HG03457 (cell line): ENCODE data around the gene DLL3.

Experiments used
- ATAC-seq: cut with Tn5 transposase; IDR thresholded peaks from one replicate; pipeline ENCODE4 v1.9.1; 2021; ENCODE audit warnings: moderate number of reproducible peaks; ENCODE audit not compliant: unreplicated experiment

The DLL3 gene

DNA sequence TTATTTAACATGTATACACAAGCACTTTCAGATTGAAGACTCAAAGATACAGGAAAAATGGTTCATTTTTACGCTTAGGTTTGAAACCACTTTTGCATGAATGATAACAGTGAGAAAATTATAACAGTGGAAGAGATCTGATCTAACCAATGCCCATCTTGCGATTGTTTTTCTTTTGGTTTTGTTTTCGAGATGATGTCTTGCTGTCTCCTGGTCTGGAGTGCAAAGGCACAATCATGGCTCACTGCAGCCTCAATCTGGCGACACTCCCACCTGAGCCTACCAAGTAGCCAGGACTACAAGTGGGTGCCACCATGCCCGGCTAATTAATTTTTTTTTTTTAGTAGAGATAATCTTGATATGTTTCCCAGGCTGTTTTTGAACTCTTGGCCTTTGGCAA, 51.5 kb downstream of the DLL3 start:
- no peak for ATAC-seq

DNA sequence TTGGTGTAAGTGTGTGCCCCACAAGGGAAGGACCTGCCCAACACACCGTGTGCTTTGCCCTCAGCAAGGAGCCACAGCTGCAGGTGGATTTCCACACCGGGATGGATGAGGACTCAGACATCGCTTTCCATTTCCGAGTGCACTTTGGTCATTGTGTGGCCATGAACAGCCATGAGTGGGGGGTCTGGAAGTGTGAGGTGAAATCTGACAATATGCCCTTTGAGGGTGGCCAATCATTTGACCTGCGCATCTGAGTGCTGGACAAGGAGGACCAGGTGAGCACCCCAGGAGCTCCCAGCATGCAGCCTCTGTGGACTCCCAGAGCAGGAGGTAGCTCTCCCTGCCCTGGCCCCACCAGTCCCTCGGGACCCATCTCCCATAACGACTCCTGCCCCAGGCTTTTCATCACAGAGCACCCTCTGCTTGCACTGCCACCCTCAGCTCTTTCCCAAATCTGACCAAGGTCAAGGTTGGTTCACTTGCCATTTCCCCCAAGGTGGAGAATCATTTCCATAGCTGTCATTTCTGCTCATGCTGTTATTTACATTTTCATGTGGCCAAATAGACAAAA, 54.4 kb downstream of the DLL3 start:
- no peak for ATAC-seq

DNA sequence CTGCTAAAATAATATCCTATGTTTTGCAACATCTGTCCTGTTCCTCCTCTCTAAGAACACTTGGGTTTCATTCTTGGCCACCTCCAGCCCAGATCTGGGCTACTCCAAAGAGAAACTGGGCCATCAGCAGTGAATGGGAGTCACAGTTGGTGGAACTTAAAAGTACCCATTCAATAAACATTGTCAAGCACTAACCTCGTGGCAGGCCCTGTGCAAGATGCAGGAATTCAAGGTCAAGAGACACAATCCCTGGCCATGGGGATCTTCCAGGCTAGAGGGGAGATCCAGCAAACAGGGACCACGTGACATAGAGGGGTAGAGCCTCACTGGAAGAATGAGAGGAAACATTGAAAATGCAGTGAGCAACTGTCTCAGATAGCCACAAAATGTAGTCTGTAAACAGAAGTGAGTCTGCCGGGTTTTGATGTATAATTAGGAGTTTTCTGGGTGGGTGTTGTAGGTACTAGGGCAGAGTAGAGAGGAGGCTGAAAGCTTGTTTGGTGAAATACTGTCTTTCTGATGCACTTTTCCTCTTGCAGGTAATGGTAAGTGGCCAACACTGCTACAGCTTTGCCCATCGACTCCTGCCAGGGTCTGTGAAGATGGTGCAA, 56.1 kb downstream of the DLL3 start:
- no peak for ATAC-seq

DNA sequence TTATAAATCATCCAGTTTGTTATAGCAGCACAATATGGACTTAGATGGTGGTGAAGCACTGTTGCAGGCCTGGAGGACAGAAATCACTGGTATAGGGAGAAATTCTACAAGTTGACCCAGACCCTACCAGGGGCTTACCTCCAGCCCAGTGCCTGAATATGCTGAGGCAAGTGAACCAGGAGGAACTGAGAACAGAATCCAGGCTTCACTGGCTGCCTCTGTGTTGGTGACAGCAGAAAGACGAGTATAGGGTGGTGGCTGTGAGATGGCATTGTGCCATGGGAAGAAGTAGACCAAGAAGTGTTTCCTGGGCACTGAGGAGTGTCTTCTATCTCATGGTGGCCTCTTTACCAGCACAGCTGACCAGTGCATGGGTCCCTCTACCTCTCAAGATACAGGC, 57.1 kb downstream of the DLL3 start:
- ATAC-seq = no peak
